Hepatocyte (in vitro differentiated cells): ENCODE measurements around the gene PRPS2. TPM values are rescaled to one million over a fixed set of nuclear protein-coding genes. Genes with fewer than 3 reads are reported as not detected.
A peak's percentile ranks its signal among the peaks of the same experiment; 100 is the strongest.

Experiments used
- DNase-seq: peaks from one replicate; pipeline ENCODE4 v3.0.0-alpha.2; 2016; ENCODE audit warnings: low spot score
- H2AFZ ChIP-seq: fragments of 200-600 bp; sonication (generic); 2 replicates; pipeline ENCODE4 v1.6.0; 2016; ENCODE audit warnings: antibody characterized with exemption, mild to moderate bottlenecking
- H3K27ac ChIP-seq: fragments of 200-600 bp; sonication (generic); 2 replicates; pipeline ENCODE4 v1.5.1; 2016; ENCODE audit warnings: mild to moderate bottlenecking
- H3K27me3 ChIP-seq: fragments of 200-600 bp; sonication (generic); 2 replicates; pipeline ENCODE4 v1.6.1; 2016
- H3K36me3 ChIP-seq: fragments of 200-600 bp; sonication (generic); replicated peaks from 2 replicates; pipeline ENCODE4 v1.5.1; 2016; ENCODE audit warnings: low read depth; ENCODE audit not compliant: insufficient read depth
- H3K4me1 ChIP-seq: fragments of 200-600 bp; sonication (generic); 2 replicates; pipeline ENCODE4 v1.5.1; 2016; ENCODE audit warnings: mild to moderate bottlenecking, moderate library complexity; ENCODE audit not compliant: insufficient read depth
- H3K4me2 ChIP-seq: fragments of 200-600 bp; sonication (generic); 2 replicates; pipeline ENCODE4 v1.6.0; 2016
- H3K4me3 ChIP-seq: fragments of 200-600 bp; sonication (generic); 2 replicates; pipeline ENCODE4 v1.5.1; 2016; ENCODE audit warnings: mild to moderate bottlenecking
- H3K79me2 ChIP-seq: fragments of 200-600 bp; sonication (generic); 2 replicates; pipeline ENCODE4 v1.6.0; 2017; ENCODE audit warnings: mild to moderate bottlenecking
- H3K9me2 ChIP-seq: fragments of 200-600 bp; sonication (generic); replicated peaks from 2 replicates; pipeline ENCODE4 v1.6.0; 2017; ENCODE audit warnings: mild to moderate bottlenecking; ENCODE audit not compliant: insufficient read depth
- H3K9me3 ChIP-seq: fragments of 200-600 bp; sonication (generic); 2 replicates; pipeline ENCODE4 v1.5.1; 2016; ENCODE audit warnings: low read depth, mild to moderate bottlenecking
- H4K20me1 ChIP-seq: fragments of 200-600 bp; sonication (generic); 2 replicates; pipeline ENCODE4 v1.6.0; 2016; ENCODE audit warnings: mild to moderate bottlenecking; ENCODE audit not compliant: insufficient read depth, poor library complexity, severe bottlenecking
- EZH2 ChIP-seq: fragments of 200-600 bp; sonication (generic); IDR thresholded peaks from 2 replicates; pipeline ENCODE4 v1.6.1; 2016; ENCODE audit warnings: antibody characterized with exemption, mild to moderate bottlenecking, borderline replicate concordance
- EZH2phosphoT487 ChIP-seq: fragments of 200-600 bp; sonication (generic); IDR thresholded peaks from one replicate; pipeline ENCODE4 v1.6.1; 2018; ENCODE audit warnings: antibody characterized with exemption, mild to moderate bottlenecking, low read depth, moderate library complexity; ENCODE audit not compliant: unreplicated experiment, severe bottlenecking
- WGBS: methylation state at CpG from one replicate; pipeline ENCODE4 v1.1.6; 2016; ENCODE audit warnings: low lambda C conversion rate; ENCODE audit errors: missing lambda C conversion rate; 5-methylcytosine and 5-hydroxymethylcytosine counted together
- polyA plus RNA-seq: library from polyadenylated mRNA; unstranded; fragments of >200 nt; fragmentation: Nextera tagmentation; extraction: Ambion mirVana; gene quantifications from 2 replicates; pipeline ENCODE4 v1.2.1, GENCODE V29; 2016
- total RNA-seq: library from RNA; depleted of rRNA; stranded (reverse); fragments of >200 nt; gene quantifications from 2 replicates; pipeline ENCODE4 v1.2.3, GENCODE V29; 2014
- TF ChIP-seq, protein P1 (sequence below): fragments of 200-600 bp; sonication (generic); IDR thresholded peaks from 2 replicates; pipeline ENCODE4 v1.5.1; 2016; ENCODE audit warnings: antibody characterized with exemption, mild to moderate bottlenecking; ENCODE audit not compliant: poor library complexity

Gene PRPS2
- total and polyA plus RNA-seq, 2 experiments from 2014 or later, result 60.8 to 64.1 TPM

DNA sequence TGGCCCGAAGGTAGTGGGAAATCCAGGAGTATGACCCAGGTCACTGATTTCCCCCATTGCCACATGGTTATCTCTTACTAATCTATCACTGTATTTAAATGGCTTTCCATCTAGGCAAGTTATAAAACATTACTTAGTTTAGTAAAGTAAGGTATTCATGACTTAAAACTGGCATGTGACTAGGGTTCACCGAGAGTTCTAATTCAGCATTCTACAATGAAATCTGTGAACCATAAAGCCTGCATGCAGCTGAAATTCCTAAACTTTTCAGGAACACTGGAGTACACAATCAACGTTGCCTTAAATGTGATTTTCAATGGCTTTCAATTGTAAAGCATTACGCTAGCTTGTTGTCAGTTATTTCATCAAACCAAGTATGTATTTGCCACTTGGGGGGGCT lies 22.7 kb upstream of the PRPS2 start:
- Histone ChIP-seq H3K79me2 (no peaks in the 10 kb centered on the region), H2AFZ (no peak overlapping the region), H3K36me3 (no peaks in the 10 kb centered on the region), H3K9me3 (no peaks in the 10 kb centered on the region), H3K4me2 (no peak overlapping the region), H3K27ac (no peak overlapping the region), H3K4me1 (no peaks in the 10 kb centered on the region), H3K9me2 (no peaks in the 10 kb centered on the region), H3K27me3 (no peaks in the 10 kb centered on the region), H4K20me1 (no peaks in the 10 kb centered on the region), H3K4me3 (no peak overlapping the region)
- TF ChIP-seq EZH2phosphoT487, result no peak
- TF ChIP-seq, protein P1, sequence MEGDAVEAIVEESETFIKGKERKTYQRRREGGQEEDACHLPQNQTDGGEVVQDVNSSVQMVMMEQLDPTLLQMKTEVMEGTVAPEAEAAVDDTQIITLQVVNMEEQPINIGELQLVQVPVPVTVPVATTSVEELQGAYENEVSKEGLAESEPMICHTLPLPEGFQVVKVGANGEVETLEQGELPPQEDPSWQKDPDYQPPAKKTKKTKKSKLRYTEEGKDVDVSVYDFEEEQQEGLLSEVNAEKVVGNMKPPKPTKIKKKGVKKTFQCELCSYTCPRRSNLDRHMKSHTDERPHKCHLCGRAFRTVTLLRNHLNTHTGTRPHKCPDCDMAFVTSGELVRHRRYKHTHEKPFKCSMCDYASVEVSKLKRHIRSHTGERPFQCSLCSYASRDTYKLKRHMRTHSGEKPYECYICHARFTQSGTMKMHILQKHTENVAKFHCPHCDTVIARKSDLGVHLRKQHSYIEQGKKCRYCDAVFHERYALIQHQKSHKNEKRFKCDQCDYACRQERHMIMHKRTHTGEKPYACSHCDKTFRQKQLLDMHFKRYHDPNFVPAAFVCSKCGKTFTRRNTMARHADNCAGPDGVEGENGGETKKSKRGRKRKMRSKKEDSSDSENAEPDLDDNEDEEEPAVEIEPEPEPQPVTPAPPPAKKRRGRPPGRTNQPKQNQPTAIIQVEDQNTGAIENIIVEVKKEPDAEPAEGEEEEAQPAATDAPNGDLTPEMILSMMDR, result no peak
- TF ChIP-seq EZH2, result no peak
- WGBS, result 82% methylated on average over 4 of the region's 4 CpGs
- DNase-seq, result no peak

DNA sequence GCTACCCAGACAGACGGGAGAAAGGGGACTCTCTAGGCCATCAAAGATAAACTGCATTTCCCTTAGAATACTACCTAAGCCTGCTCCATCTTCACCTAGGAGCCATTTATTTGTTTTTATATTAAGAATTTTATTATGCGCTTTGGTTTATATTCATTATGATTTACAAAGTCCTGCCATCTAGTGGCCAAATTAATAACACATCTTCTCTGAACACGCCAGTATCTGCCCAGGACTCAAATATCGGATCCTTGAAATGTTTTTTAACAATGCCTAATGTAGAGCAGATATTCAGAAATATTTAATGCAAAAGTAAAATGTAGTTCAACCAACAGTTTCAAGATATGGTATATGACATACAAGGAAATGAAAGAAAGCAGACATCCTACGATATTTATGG lies 20.8 kb upstream of the PRPS2 start:
- no peaks in the 10 kb centered on the region for H3K9me2 ChIP-seq
- no peaks in the 10 kb centered on the region for H3K9me3 ChIP-seq
- no peak overlapping the region for H2AFZ ChIP-seq
- no peak overlapping the region for H3K4me2 ChIP-seq
- H3K79me2 ChIP-seq, result no peaks in the 10 kb centered on the region
- H3K4me1 ChIP-seq, result no peaks in the 10 kb centered on the region
- H3K27ac ChIP-seq, result no peak overlapping the region
- H3K4me3 ChIP-seq, result no peak overlapping the region
- no peaks in the 10 kb centered on the region for H3K36me3 ChIP-seq
- no peaks in the 10 kb centered on the region for H3K27me3 ChIP-seq
- TF ChIP-seq EZH2, result no peak
- TF ChIP-seq, protein P1, result peak; percentile 52
- 72% methylated on average over 5 of the region's 5 CpGs for WGBS
- DNase-seq, result peak; percentile 35
- H4K20me1 ChIP-seq, result no peaks in the 10 kb centered on the region

DNA sequence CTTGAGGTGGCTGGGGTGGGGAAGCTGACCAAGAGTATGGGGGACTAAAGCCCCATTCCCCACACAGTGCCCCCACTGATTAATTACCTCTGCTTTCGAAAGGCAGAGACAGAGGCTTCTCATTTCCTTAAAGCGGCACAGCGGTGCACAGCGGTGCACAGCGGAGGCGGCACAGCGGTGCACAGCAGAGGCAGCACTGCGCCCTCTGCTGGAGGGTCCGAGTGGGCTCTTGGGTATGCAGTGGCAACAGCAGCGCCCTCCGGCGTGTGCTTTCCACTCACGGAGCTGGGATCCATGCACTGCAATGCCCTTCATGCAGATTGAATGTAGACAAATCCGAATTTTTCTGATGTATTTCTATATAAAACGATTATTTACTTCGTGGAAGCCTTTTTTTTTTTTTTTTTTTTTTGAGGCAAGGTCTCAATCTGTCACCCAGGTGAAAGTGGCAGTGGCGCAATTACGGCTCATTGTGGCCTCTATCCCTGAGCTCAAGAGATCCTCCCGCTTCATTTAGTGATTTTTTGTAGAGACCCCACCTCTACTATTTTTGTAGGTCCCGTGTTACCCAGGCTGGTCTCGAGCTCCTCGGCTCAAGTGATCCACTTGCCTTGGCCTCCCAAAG lies 19.7 kb upstream of the PRPS2 start:
- Histone ChIP-seq H3K4me3 (no peak overlapping the region), H3K4me2 (peak overlapping the region; percentile 54), H3K9me2 (no peaks in the 10 kb centered on the region), H3K27me3 (no peaks in the 10 kb centered on the region), H3K27ac (no peak overlapping the region), H3K4me1 (no peaks in the 10 kb centered on the region), H3K79me2 (no peaks in the 10 kb centered on the region), H4K20me1 (no peaks in the 10 kb centered on the region), H2AFZ (no peak overlapping the region), H3K36me3 (no peaks in the 10 kb centered on the region), H3K9me3 (no peaks in the 10 kb centered on the region)
- peak; percentile 79 for DNase-seq
- 48% methylated on average over 22 of the region's 22 CpGs for WGBS
- no peak for TF ChIP-seq EZH2
- TF ChIP-seq, protein P1, result peak; percentile 55
- TF ChIP-seq EZH2phosphoT487, result no peak

DNA sequence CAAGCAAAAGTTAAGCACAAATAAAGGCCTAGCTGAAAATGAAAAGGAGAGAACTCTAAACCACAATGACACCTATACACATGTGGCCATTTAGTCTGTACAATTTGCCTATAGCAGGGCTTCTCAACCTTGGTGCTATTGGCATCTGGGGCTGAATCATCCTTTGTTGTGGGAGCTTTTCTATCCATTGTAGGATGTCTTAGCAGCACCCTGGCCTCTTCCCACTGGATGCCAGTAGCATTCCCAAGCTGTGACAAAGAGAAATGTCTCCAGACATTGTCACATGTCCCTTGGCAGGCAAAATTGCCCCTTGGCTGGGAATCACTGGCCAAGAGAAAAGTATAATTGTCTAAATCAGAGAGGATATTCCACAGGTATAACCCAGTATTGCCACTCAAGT lies 13.5 kb upstream of the PRPS2 start:
- H3K27me3 ChIP-seq, result no peaks in the 10 kb centered on the region
- no peaks in the 10 kb centered on the region for H3K9me3 ChIP-seq
- no peaks in the 10 kb centered on the region for H4K20me1 ChIP-seq
- H3K27ac ChIP-seq, result no peak overlapping the region
- H3K4me3 ChIP-seq, result no peak overlapping the region
- H3K9me2 ChIP-seq, result no peaks in the 10 kb centered on the region
- no peaks in the 10 kb centered on the region for H3K36me3 ChIP-seq
- H3K4me2 ChIP-seq, result no peak overlapping the region
- no peaks in the 10 kb centered on the region for H3K4me1 ChIP-seq
- TF ChIP-seq EZH2, result no peak
- TF ChIP-seq EZH2phosphoT487, result no peak
- TF ChIP-seq, protein P1, result no peak
- H2AFZ ChIP-seq, result no peak overlapping the region
- H3K79me2 ChIP-seq, result no peaks in the 10 kb centered on the region
- DNase-seq, result no peak
